ENCODE measurements around the gene HOXD11.

HOXD11 gene

DNA sequence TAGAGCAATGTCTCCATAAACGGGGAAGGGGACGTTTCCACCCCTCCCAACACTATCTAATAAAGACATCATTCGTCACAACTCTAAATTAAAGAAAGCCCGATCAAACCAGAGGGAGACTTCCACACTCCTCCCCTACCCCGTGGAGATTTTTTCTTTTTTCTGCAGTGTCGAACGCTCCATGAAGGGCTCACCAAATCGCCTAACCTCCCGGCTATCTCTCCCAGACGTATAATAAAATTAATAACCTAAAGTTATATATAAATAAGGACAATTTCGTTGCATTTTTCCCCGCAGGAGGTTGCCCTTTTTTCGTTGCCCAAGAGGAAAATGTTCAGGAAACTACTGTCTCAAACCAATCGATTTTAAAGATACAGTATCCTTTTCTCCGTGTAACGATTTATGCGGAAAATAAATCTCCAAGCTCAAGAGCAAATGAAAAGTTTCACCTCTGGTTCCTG is 25.7 kb upstream of the HOXD11 start:
- no peak for DNase-seq (ENCODE audit: low spot score)

DNA sequence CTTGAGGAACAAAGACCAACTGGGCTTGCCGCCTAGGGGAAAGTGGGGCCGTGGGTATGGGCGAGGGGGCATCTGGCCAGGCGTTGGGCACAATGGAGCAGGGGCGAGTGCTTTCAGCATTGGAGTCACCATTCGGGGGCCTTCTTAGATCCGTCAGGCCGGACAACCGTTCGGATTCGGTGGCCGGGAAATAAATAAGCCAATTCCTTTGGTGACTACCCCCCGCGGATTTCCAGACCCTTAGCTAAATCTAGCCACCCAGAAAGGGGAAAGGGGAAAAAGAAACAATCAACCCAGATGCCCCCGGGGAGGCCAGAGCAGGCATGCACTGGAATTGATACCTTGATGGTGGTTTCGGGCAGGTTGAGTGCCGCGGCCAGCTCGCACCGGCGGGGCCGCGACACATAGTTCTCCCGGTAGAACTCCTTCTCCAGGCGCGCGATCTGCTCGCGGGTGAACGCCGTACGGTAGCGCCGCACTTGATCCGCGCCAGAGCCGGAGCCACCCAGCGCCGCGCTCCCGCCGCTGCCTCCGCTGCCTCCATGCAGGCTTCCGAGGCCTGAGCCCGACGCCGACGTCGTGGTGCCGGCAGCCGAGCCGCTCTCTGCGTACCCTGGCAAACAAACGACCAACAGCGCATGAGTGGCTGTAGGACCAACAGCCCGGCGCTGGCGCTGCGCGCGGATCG is 25.1 kb upstream of the HOXD11 start:
- DNase-seq (ENCODE audit: low spot score), result no peak

DNA sequence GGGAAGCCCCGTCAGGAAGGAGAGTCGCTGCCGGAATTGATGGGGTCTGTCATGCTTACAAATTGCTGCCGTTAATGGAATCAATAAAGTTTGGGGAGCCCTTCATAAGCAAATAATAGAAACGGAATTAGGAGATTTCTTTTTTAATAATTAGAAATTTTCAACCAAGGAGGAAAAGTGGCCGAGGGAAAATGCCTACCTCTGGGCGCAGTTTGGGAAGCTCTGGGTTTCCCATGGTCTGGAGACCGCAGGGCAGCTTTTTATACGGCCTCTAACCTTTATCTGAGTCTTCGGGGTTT is 24.6 kb upstream of the HOXD11 start:
- no peak for DNase-seq (ENCODE audit: low spot score)

DNA sequence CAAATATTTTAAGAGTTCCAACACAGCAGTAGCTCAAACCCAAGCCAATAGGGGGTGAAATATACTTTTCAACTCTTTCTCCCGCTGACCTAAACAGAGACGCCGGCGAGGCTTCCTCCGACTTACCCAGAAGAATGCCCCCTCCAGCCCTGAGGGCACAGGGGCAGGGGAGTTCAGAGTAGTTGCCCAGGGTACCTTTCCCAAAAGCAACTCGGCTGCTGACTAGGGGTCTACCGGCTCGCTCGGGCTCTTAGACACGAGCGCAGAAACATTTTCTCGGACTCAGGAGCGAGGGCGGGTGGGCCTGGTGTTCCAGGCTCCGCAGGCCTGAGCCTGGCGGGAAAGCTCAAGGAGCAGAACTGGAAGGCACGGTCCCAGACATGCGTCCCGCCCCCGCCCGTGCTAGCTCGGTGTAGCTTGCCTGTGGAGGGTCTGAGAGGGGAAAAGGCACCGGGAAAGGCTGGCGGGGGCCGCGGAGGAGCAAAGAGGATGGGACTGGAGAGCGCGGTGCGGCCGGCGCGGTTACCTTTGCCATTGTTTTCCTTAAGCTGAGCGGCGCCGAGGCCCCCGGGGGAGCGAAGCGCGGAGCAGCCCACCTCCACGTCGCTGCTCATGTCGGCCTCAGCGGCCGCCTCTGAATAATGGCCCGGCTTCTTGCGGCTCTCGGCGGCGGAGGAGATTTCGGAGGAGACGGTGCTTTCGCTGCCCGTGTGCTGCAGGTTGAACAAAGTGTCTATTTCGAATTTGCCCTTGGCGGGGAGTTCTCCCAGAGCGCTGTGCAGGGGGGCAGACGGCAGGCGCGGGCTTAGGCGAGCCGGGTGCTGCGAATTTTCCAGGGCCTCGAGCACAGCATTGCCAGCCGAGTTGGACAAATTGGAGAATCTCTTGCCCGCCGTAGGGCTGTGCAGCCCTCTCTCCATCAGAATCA is 24.0 kb upstream of the HOXD11 start:
- no peak for DNase-seq (ENCODE audit: low spot score)

DNA sequence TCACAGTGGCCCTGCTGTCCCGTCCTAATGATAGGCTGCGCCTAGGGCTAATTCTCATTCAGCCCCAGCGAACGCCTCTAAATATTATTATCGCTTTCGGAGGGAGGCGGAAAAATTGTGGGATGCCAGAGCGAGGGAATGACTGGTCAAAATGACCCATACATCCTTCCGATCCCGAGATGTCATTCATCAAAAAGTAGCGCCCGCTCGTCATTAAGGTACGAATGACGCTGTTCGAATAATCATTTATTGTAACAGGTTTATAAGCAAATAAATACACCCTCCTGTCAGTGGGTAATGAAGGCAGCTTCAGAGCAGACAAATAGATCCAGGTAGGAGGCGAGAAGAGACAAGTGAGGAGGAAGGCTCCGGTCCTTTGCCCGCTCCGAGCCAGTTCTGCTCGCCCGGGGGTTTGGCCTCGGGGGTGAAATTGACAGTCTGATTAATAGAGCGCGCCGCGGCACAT is 23.3 kb upstream of the HOXD11 start, which contains the start of gene EVX2:
TSS of gene EVX2 (minus strand) at position 167 of the 466 bp plus-strand sequence. CDS start 186 bp downstream, outside the sequence.
- DNase-seq (ENCODE audit: low spot score), result no peak

DNA sequence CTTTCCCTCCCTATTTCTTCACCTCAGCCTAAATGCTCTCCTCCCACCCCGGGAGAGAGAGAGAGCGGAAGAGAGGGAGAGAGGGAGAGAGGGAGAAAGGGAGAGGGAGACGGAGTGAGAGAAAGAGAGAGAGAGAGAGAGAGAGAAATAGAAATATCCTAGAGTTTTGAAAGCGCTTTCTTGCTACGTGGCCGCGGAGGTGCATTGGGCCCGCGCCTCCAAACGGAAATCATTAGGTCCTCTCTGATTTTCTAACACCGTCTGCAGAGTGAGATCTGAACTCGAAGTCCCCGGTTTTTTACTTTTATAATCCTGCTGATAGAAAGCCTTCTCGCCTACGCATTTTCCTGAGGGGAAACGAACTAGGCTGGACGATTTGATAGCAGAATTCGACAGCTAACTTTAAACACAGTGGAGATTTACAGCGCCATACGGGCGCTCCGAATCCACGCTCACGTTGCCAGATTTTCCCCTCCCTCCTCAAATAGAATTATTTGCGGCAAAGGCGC is 22.4 kb upstream of the HOXD11 start:
- DNase-seq (ENCODE audit: low spot score), result no peak

DNA sequence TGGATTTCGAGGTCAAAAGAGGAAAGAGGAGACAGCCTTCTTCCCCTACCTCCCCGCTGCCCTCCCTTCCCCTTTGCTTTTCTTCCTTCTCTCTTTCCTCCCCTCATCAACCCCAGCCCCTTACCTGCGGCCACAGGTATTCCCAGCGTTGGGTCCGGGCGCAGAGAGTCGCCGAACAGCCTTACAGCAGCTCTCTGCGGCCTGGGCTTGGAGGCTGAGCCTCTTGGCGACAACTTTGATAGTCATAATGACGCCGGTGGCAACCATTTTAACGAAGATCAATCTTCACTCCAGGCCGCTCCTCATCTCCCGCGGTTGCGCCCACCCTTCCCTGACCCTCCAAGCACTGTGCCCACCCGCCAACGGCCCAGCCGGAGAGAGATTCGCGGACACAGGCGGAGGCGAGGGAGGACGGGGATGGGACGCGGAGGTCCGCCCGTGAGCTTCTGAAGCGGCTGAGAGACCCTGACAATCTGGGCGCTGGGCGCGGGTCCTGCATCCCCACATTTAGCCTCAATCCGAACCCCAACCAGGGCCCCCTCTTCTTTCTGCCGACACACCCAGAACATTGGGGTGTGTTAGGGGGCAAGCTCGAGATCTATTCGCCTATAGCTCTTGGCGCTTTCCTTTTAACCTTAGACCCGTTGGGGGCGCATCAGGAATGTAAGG is 21.8 kb upstream of the HOXD11 start:
- no peak for DNase-seq (ENCODE audit: low spot score)

DNA sequence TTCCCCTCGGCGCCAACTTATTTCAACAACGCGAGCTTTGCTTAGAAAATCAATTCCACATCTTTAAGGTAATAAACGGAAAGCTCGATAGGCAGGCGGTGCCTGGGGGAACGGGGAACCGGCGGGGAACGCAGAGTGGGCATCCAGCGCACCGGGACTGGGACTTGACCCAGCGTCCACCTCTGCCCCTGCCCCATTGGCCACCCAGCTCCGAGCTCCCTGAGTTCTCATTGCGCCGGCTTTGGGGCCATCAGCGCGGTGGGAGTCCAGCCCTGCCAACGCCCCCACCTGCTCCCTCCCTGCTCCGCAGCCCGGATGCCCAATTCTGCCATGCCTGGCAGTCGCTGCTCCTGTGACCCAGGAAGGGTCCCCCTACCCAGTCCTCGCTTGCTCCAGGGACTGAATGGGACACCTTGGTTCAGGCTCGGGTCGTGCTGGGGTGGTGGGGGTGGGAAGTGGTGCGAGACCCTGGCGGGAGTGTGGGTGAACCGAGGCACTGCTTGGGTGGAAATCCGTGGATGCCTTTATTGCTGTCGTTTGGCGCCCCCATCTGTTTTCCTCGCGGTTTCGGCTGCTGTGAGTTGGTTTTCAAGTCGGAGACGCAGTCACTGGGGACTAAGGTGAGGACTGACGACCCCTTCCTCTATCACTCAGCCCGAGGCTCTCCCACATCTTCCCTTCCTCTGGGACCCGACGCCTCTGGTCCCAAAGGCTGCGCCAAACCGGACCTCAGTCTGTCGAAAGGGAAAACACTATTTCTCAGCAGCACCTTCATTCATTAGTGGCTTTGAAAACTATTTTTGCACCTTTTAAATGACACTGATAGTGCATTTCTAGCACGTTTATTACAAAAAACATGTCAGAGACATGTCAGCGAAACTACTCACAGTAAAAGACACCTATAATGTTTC is 21.0 kb upstream of the HOXD11 start:
- DNase-seq (ENCODE audit: low spot score), result peak; percentile 54

DNA sequence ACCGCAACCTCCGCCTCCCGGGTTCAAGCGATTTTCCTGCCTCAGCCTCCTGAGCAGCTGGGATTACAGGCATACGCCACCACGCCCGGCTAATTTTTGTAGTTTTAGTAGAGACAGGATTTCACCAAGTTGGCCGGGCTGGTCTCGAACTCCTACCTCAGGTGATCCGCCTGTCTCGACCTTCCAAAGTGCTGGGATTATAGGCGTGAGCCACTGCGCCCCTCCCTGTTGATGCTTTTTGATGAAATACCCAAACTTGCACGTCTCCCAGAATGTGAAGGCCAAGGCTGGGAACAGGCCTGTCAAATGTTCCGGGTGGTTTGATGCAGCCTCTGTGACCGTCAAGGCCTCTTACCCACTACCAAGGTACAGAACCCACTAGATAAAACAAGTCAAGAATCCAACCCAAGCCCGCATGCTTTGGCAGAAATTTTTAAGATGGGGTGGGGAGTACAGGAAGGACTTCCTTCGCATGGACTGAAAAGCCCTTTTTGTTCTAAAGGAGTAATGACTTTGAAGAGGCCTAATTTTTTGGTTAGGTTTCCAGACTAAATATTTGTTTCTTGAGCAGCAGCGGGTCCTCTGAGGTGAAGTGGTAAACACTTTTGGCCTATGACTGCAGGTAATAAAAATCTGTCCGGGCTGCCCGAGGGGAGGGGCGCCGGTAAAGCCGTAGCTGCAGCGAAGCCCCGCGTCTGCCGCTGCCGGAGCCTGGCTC is 19.6 kb upstream of the HOXD11 start:
- no peak for DNase-seq (ENCODE audit: low spot score)

DNA sequence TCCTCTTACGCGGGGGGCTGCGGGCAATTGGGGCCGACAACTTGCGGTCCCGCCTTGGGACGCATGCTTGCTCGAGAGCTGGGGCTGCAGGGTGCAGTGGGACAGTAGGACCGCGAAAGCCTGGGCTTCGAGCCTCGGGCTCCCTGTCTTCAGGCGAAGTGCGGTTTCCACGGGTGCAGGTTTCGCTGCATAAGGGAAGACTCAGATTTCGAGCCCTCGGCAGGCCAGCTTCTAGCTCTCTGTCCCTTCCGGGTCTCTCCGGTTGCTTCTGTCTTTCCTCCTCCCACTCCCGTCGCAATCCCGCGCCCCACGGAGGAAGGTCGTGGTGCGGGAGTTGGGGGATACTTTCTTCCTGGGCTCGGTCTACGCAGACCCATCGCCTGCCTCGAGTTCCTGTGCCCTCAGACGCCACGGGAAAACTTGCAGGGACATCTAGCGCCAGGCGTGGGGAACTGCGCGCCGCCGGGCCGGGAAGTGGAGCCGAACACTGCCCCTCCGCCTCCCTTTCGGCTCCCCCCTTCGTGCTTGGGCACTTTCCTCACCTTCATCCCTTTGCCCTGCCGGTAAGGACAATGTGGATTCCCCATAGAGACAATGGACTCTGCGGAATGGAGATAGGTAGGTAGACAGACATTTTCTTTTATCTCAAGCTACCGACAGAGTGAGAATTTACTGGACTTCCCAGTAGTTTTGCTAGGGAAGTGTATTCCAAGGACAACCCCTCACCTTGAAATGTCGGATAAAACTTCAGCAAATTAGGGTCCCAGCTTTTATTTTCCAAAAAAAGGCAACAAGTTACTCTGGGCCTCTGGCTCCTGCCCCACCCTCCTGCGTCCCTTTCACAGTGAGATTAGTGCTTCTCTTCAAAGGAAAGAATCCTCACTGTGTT is 18.8 kb upstream of the HOXD11 start:
- DNase-seq (ENCODE audit: low spot score), result peak; percentile 57

DNA sequence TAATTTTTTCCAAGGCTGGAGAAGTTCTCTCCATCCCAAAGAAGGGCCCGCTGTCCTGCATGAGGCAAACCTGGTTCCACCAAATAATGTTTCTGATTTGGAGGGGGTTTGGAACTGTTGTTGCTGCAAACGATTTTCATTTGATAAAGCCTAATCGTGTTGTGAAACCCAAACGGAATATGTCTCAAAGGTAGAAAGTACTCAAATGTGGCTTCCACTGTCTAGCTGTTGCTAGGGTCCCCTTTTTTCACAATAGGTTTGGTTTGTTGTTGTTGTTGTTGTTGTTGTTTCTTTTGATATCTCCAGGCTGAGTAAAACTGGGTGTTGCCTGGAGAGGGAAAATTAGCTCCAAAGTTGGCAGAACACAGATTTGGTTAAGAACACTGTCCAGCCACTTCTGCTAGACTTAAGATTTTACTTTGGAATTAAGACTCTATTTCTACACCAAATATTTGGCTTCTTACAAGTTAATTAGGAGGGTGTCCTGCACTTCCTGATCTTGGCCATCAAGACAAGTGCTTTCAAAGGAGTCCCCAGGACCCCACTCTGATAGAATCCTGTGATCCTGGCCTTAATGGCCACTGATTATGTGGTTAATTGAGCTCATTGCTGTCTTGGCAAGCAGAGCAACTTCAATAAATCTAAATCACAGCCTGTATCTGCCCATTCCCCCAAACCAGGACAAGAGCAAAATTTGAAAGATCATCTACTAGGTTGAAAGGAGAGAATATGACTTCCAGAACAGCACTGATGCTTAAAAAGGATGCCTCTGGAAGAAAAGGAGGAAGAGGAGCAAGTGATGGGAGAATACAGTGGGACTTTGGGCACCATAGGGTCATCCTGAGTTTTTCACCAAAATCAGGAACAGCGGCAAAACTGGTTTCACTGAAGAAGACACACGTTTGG is 17.9 kb upstream of the HOXD11 start:
- no peak for DNase-seq (ENCODE audit: low spot score)

DNA sequence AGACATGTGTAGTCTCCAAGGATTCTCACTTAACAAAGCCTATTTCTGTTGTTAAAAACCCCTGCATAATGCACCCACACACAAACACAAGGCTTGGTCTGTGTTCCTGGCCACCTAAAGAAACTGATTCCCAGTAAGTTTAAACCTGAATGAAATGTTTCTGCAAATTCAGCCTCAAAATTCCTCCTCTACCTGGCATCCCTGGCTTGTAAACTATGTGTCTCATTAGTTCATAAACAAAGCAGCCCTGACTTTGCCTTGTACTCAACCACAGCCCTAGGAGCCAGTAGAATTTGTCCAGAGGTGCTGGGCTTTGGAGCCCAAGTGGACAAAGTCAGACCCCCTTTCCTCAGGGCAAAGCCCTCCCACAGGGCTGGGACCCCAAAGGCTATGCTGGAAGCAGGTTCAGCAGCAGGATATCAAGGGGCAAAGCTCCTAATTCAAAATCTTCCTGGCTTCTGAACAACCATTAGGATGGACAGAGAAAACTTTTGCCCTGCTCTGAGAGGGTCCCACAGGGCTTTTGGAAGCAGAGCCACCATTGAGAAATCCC is 17.2 kb upstream of the HOXD11 start:
- DNase-seq (ENCODE audit: low spot score), result no peak

DNA sequence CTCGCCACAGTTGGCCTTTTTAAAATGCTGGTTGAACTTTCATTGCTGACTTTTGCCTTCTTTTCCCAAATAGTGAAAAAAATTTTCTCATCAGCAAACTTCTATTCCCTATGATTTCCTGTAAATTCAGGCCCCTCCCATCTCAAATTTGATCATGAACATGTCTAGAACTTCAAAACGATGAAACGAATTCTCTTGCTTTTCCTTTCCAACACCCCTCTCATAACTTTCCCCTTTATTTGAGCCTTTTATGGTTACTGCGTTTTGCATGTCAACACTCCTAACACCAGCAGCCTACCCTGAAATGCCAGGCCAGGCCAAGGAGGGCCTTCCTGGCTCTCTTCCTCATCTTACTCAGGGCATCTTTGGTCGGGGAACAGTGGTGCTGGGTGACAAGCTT is 16.2 kb upstream of the HOXD11 start:
- no peak for DNase-seq (ENCODE audit: low spot score)

DNA sequence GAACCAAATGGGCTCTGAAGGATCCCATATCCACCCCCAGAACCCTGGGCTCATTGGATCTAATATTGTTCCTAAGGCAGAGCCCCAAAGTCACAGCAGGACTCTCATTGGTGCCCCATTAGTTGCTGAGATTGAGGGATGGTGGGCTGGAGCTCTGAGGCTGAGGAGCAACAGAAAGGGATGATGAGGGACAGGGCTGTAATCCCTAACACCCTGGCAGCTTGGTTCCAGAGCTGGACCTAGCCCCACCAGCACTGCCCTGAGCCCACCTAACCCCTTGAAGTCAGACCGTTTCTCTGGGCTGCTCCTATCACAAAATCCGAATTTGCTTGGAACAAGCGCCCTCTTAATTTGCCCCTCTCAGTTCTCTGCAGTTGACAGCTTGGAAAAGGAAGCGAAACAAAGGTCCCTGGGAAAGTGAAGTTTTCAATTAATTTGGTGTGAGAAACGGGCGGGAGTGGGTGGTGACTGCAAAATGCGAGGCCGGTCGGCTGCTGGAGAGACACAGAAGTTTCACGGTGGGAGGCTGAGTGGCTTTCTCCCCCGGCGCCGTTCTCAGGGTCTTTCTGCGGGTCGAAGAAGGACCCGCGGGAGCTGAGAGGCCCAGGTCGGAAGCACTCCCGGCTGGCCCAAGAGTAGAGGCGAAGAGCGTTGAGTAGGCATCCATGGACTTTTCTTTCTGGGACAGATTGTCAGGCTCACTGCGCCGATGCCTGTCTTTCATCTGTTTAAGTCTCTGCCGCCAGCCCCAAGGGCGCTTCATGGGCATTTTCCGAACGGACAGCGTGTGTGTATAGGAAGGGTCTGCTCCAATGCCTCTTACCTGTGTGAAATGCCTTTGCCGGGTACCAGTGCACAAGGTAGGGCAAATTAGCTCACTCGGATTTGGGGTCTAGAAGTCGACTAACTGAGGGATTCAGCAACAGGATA is 15.5 kb upstream of the HOXD11 start:
- DNase-seq (ENCODE audit: low spot score), result no peak

DNA sequence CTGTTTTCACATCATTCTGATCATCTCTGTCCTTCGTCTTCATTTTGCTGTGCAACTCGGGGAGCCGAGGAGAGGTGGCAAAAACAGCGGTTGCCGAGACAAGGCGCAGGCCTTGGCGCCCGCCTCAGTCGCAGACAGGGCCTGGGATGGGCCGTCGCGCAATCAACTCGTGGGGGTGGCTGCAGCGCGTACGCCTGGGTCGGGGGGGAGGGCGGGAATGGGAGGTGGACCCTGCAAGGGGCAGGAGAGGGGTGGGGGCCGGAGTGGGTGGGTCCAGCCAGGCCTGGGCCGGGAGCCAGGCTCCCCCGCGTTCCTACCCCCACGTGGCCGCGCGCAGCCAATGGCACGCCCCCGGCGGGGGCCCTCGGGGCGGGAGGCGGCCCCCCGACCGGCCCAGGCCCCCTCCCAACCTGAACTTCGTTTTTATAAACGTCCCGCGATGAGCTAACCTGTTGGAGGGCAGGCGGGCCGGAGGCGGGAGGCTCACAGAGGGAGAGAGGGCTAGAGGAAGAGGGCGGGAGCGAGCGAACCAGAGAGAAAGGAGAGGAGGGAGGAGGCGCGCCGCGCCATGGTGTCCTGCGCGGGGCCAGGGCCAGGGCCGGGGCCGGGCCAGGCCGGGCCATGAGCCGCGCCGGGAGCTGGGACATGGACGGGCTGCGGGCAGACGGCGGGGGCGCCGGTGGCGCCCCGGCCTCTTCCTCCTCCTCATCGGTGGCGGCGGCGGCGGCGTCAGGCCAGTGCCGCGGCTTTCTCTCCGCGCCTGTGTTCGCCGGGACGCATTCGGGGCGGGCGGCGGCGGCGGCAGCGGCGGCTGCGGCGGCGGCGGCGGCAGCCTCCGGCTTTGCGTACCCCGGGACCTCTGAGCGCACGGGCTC is 14.6 kb upstream of the HOXD11 start, which contains the start of gene HOXD13:
TSS of gene HOXD13 (plus strand) at position 452 of the 875 bp plus-strand sequence. CDS start at position 622, 170 bp downstream.
- DNase-seq (ENCODE audit: low spot score), result no peak

Measured in COLO829 (cell line).